MM.1S (cell line): ENCODE data around the gene GLCCI1.

Experiments used
- DNase-seq: peaks from one replicate; pipeline ENCODE4 v3.0.0-alpha.2; 2015
- H2AFZ ChIP-seq: fragments of 300-600 bp; sonication (generic); 2 replicates; pipeline ENCODE4 v1.6.0; 2016; ENCODE audit warnings: antibody characterized with exemption, low read length
- H3F3A ChIP-seq: fragments of 300-600 bp; sonication (generic); 2 replicates; pipeline ENCODE4 v1.6.1; 2016; ENCODE audit warnings: mild to moderate bottlenecking, antibody characterized with exemption, low read length, moderate library complexity, mixed read lengths; ENCODE audit not compliant: insufficient read depth
- H3K27ac ChIP-seq: fragments of 300-600 bp; sonication (generic); 2 replicates; pipeline ENCODE4 v1.5.1; 2016; ENCODE audit warnings: mild to moderate bottlenecking, low read length
- H3K27me3 ChIP-seq: fragments of 300-600 bp; sonication (generic); replicated peaks from 2 replicates; pipeline ENCODE4 v1.6.0; 2016; ENCODE audit warnings: low read length; ENCODE audit not compliant: insufficient read depth
- H3K36me3 ChIP-seq: fragments of 300-600 bp; sonication (generic); replicated peaks from 2 replicates; pipeline ENCODE4 v1.6.1; 2016; ENCODE audit warnings: mild to moderate bottlenecking, low read length, mixed read lengths; ENCODE audit not compliant: insufficient read depth
- H3K4me1 ChIP-seq: fragments of 300-600 bp; sonication (generic); 2 replicates; pipeline ENCODE4 v1.6.1; 2016; ENCODE audit warnings: low read length, mixed read lengths
- H3K4me2 ChIP-seq: fragments of 300-600 bp; sonication (generic); 2 replicates; pipeline ENCODE4 v1.6.0; 2016; ENCODE audit warnings: low read depth, low read length
- H3K4me3 ChIP-seq: fragments of 300-600 bp; sonication (generic); 2 replicates; pipeline ENCODE4 v1.5.1; 2016; ENCODE audit warnings: low read length, mixed read lengths
- H3K79me2 ChIP-seq: fragments of 300-600 bp; sonication (generic); 2 replicates; pipeline ENCODE4 v1.6.1; 2016; ENCODE audit warnings: mixed run types, low read length, mixed read lengths
- H3K9ac ChIP-seq: fragments of 300-600 bp; sonication (generic); 2 replicates; pipeline ENCODE4 v1.6.1; 2016; ENCODE audit warnings: low read length, mixed read lengths
- H3K9me2 ChIP-seq: fragments of 300-600 bp; sonication (generic); replicated peaks from 2 replicates; pipeline ENCODE4 v1.6.1; 2016; ENCODE audit warnings: mild to moderate bottlenecking, low read length, mixed read lengths; ENCODE audit not compliant: insufficient read depth
- H3K9me3 ChIP-seq: fragments of 300-600 bp; sonication (generic); replicated peaks from 2 replicates; pipeline ENCODE4 v1.6.1; 2016; ENCODE audit warnings: mild to moderate bottlenecking, low read length, mixed read lengths; ENCODE audit not compliant: insufficient read depth
- H4K20me1 ChIP-seq: fragments of 300-600 bp; sonication (generic); 2 replicates; pipeline ENCODE4 v1.6.1; 2016; ENCODE audit warnings: mild to moderate bottlenecking, low read length, moderate library complexity, mixed read lengths; ENCODE audit not compliant: insufficient read depth
- EZH2 ChIP-seq: fragments of 300-600 bp; sonication (generic); optimal IDR thresholded peaks from 2 replicates; pipeline ENCODE3; 2017; ENCODE audit warnings: low read depth, mild to moderate bottlenecking, antibody characterized with exemption, low read length, mixed read lengths
- EZH2phosphoT487 ChIP-seq: fragments of 300-600 bp; sonication (generic); IDR thresholded peaks from 2 replicates; pipeline ENCODE4 v1.6.1; 2018; ENCODE audit warnings: antibody characterized with exemption, low read length
- TF ChIP-seq, protein P1 (sequence below): fragments of 300-600 bp; sonication (generic); IDR thresholded peaks from 2 replicates; pipeline ENCODE4 v1.5.1; 2016; ENCODE audit warnings: antibody characterized with exemption, low read length, mixed read lengths

The GLCCI1 gene

DNA sequence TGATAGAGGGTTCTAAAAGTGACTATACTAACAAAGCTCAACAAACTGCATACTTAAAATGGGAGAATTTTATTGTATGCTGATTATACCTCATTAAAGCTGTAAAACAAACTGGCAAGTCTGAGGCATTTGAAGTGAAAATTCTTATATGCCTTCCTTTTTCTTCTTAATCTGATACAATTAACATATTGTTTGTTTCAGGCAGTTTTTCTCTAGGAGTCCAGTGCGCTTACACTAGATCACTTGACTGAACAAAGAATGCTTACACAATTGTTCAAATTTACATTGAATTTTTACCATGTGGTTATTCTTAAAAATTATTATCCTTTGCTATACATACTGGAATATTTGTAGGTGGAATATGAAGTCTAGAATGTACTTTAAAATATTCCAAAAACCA, 89.0 kb downstream of the GLCCI1 start:
- H3K79me2 ChIP-seq: peaks cover 35% of the 10 kb centered on the region
- TF ChIP-seq EZH2phosphoT487 (no peak), EZH2 (no peak)
- TF ChIP-seq, protein P1, sequence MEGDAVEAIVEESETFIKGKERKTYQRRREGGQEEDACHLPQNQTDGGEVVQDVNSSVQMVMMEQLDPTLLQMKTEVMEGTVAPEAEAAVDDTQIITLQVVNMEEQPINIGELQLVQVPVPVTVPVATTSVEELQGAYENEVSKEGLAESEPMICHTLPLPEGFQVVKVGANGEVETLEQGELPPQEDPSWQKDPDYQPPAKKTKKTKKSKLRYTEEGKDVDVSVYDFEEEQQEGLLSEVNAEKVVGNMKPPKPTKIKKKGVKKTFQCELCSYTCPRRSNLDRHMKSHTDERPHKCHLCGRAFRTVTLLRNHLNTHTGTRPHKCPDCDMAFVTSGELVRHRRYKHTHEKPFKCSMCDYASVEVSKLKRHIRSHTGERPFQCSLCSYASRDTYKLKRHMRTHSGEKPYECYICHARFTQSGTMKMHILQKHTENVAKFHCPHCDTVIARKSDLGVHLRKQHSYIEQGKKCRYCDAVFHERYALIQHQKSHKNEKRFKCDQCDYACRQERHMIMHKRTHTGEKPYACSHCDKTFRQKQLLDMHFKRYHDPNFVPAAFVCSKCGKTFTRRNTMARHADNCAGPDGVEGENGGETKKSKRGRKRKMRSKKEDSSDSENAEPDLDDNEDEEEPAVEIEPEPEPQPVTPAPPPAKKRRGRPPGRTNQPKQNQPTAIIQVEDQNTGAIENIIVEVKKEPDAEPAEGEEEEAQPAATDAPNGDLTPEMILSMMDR: no peak
- H3K27me3 ChIP-seq: no peaks in the 10 kb centered on the region
- no peaks in the 10 kb centered on the region; the same call in 1 of the 2 replicates for H3K36me3 ChIP-seq
- DNase-seq: no peak
- H3K4me3 ChIP-seq: no peak overlapping the region
- H3K9me3 ChIP-seq: no peaks in the 10 kb centered on the region
- no peak overlapping the region for H3K9ac ChIP-seq
- peaks cover 1% of the 10 kb centered on the region; the same call in 1 of the 2 replicates for H3K4me1 ChIP-seq
- no peak overlapping the region for H3K4me2 ChIP-seq
- H3K27ac ChIP-seq: no peak overlapping the region
- no peaks in the 10 kb centered on the region for H3K9me2 ChIP-seq
- no peak overlapping the region for H2AFZ ChIP-seq
- no peaks in the 10 kb centered on the region for H3F3A ChIP-seq
- no peaks in the 10 kb centered on the region for H4K20me1 ChIP-seq

DNA sequence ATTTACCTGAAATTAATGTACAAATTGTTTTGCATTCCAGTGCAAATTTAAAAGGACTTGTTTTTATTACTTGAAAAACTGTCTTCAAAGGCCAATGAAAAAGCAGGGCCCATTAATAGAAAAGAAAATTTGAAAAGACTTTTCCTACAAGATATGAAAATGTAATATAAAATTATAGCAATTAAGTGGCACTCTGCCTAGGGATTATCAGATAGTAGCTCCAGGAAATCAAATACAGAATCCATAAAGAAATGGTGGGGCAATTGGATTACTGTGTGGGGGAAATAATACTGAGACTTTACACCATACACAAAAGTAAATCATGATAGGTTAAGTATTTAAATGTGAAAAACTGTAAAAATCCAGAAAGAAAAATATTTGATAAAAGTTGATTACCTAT, 89.7 kb downstream of the GLCCI1 start:
- no peaks in the 10 kb centered on the region for H3K27me3 ChIP-seq
- peaks cover 37% of the 10 kb centered on the region for H3K79me2 ChIP-seq
- H3F3A ChIP-seq: no peaks in the 10 kb centered on the region
- no peaks in the 10 kb centered on the region for H3K9me3 ChIP-seq
- no peaks in the 10 kb centered on the region for H4K20me1 ChIP-seq
- no peak overlapping the region for H3K27ac ChIP-seq
- no peak overlapping the region for H3K4me2 ChIP-seq
- no peak overlapping the region for H2AFZ ChIP-seq
- no peak for DNase-seq
- no peaks in the 10 kb centered on the region; the same call in 1 of the 2 replicates for H3K36me3 ChIP-seq
- H3K9ac ChIP-seq: no peak overlapping the region
- H3K9me2 ChIP-seq: no peaks in the 10 kb centered on the region
- H3K4me1 ChIP-seq: no peaks in the 10 kb centered on the region
- H3K4me3 ChIP-seq: no peak overlapping the region
- no peak for TF ChIP-seq EZH2phosphoT487
- no peak for TF ChIP-seq EZH2
- TF ChIP-seq, protein P1: no peak

DNA sequence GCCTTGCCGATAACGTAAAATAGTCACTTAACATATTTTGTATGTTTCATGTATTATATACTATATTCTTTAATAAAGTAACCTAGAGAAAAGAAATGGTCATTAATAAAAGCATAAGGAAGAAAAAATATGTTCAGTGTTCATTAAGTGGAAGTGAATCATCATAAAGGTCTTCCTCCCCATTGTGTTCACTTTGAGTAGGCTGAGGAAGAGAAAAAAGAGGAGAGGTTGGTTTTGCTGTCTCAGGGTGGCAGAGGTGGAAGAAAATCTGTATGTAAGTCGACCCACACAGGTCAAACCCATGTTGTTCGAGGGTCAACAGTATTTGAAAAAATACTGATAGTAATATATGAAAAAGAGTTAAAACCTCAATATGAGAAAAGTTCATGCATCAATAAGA, 90.3 kb downstream of the GLCCI1 start:
- no peak for DNase-seq
- Histone ChIP-seq H3K27me3 (no peaks in the 10 kb centered on the region), H3K27ac (no peak overlapping the region), H3K9ac (no peak overlapping the region), H4K20me1 (no peaks in the 10 kb centered on the region), H3K36me3 (no peaks in the 10 kb centered on the region; the same call in 1 of the 2 replicates), H3K4me3 (no peak overlapping the region), H3K79me2 (peaks cover 37% of the 10 kb centered on the region), H2AFZ (no peak overlapping the region), H3K4me2 (no peak overlapping the region), H3F3A (no peaks in the 10 kb centered on the region), H3K9me2 (no peaks in the 10 kb centered on the region), H3K9me3 (no peaks in the 10 kb centered on the region), H3K4me1 (no peaks in the 10 kb centered on the region)
- TF ChIP-seq, protein P1: no peak
- no peak for TF ChIP-seq EZH2phosphoT487
- TF ChIP-seq EZH2: no peak
